ENCODE measurements around the gene WDR7. TPM values are rescaled to one million over a fixed set of nuclear protein-coding genes. Genes with fewer than 3 reads are reported as not detected.

The WDR7 gene
- total and polyA plus RNA-seq, 2 experiments from 2014 or later: 7.0 to 14.8 TPM

DNA sequence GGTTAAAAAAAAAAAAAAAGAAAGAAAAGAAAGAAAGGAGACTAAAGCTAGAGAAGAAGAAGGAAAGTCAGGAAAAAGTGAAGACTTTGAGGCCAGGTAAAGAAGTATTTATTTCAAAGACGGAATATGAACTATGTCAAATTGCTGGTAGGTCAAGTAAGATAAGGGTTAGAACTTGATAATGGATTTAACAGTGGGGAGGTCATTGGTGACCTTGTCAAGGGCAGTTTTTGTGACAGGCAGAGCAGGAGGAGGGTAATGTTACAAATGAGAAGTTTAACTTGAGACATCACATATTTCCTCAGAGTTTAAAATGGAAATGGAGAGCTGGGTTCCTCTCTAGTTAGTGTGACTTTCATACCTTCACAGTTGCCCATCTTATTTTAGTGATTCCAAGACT lies 9.5 kb downstream of the WDR7 start (continued):
- TF ChIP-seq, protein P1, sequence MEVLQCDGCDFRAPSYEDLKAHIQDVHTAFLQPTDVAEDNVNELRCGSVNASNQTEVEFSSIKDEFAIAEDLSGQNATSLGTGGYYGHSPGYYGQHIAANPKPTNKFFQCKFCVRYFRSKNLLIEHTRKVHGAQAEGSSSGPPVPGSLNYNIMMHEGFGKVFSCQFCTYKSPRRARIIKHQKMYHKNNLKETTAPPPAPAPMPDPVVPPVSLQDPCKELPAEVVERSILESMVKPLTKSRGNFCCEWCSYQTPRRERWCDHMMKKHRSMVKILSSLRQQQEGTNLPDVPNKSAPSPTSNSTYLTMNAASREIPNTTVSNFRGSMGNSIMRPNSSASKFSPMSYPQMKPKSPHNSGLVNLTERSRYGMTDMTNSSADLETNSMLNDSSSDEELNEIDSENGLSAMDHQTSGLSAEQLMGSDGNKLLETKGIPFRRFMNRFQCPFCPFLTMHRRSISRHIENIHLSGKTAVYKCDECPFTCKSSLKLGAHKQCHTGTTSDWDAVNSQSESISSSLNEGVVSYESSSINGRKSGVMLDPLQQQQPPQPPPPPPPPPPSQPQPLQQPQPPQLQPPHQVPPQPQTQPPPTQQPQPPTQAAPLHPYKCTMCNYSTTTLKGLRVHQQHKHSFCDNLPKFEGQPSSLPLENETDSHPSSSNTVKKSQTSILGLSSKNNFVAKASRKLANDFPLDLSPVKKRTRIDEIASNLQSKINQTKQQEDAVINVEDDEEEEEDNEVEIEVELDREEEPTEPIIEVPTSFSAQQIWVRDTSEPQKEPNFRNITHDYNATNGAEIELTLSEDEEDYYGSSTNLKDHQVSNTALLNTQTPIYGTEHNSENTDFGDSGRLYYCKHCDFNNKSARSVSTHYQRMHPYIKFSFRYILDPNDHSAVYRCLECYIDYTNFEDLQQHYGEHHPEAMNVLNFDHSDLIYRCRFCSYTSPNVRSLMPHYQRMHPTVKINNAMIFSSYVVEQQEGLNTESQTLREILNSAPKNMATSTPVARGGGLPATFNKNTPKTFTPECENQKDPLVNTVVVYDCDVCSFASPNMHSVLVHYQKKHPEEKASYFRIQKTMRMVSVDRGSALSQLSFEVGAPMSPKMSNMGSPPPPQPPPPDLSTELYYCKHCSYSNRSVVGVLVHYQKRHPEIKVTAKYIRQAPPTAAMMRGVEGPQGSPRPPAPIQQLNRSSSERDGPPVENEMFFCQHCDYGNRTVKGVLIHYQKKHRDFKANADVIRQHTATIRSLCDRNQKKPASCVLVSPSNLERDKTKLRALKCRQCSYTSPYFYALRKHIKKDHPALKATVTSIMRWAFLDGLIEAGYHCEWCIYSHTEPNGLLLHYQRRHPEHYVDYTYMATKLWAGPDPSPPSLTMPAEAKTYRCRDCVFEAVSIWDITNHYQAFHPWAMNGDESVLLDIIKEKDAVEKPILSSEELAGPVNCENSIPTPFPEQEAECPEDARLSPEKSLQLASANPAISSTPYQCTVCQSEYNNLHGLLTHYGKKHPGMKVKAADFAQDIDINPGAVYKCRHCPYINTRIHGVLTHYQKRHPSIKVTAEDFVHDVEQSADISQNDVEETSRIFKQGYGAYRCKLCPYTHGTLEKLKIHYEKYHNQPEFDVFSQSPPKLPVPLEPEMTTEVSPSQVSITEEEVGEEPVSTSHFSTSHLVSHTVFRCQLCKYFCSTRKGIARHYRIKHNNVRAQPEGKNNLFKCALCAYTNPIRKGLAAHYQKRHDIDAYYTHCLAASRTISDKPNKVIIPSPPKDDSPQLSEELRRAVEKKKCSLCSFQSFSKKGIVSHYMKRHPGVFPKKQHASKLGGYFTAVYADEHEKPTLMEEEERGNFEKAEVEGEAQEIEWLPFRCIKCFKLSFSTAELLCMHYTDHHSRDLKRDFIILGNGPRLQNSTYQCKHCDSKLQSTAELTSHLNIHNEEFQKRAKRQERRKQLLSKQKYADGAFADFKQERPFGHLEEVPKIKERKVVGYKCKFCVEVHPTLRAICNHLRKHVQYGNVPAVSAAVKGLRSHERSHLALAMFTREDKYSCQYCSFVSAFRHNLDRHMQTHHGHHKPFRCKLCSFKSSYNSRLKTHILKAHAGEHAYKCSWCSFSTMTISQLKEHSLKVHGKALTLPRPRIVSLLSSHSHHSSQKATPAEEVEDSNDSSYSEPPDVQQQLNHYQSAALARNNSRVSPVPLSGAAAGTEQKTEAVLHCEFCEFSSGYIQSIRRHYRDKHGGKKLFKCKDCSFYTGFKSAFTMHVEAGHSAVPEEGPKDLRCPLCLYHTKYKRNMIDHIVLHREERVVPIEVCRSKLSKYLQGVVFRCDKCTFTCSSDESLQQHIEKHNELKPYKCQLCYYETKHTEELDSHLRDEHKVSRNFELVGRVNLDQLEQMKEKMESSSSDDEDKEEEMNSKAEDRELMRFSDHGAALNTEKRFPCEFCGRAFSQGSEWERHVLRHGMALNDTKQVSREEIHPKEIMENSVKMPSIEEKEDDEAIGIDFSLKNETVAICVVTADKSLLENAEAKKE (CRISPR knock-in tag; IDR thresholded peaks at IDR 0.05): no peak
- TF ChIP-seq EZH2phosphoT487 (IDR thresholded peaks at IDR 0.05; ENCODE audit: unreplicated experiment) (no peak), CREB1 (CRISPR knock-in tag; IDR thresholded peaks at IDR 0.05; ENCODE audit: low read depth) (no peak), POLR2AphosphoS5 (IDR thresholded peaks at IDR 0.05; ENCODE audit: low read depth) (no peak), ZNF114 (CRISPR knock-in tag; IDR thresholded peaks at IDR 0.05) (no peak), JUNB (IDR thresholded peaks at IDR 0.05; ENCODE audit: unreplicated experiment) (no peak), STAT1 (IDR thresholded peaks at IDR 0.05; ENCODE audit: unreplicated experiment) (no peak), ZNF331 (CRISPR knock-in tag; IDR thresholded peaks at IDR 0.05; ENCODE audit: low read depth) (no peak)
- TF ChIP-seq, protein P2, sequence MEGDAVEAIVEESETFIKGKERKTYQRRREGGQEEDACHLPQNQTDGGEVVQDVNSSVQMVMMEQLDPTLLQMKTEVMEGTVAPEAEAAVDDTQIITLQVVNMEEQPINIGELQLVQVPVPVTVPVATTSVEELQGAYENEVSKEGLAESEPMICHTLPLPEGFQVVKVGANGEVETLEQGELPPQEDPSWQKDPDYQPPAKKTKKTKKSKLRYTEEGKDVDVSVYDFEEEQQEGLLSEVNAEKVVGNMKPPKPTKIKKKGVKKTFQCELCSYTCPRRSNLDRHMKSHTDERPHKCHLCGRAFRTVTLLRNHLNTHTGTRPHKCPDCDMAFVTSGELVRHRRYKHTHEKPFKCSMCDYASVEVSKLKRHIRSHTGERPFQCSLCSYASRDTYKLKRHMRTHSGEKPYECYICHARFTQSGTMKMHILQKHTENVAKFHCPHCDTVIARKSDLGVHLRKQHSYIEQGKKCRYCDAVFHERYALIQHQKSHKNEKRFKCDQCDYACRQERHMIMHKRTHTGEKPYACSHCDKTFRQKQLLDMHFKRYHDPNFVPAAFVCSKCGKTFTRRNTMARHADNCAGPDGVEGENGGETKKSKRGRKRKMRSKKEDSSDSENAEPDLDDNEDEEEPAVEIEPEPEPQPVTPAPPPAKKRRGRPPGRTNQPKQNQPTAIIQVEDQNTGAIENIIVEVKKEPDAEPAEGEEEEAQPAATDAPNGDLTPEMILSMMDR (conservative IDR thresholded peaks at IDR 0.05; ENCODE audit: low read depth in 2 of 2): no peak
- TF ChIP-seq, protein P3, sequence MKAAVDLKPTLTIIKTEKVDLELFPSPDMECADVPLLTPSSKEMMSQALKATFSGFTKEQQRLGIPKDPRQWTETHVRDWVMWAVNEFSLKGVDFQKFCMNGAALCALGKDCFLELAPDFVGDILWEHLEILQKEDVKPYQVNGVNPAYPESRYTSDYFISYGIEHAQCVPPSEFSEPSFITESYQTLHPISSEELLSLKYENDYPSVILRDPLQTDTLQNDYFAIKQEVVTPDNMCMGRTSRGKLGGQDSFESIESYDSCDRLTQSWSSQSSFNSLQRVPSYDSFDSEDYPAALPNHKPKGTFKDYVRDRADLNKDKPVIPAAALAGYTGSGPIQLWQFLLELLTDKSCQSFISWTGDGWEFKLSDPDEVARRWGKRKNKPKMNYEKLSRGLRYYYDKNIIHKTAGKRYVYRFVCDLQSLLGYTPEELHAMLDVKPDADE (IDR thresholded peaks at IDR 0.05): no peak
